HG02938 (cell line): ENCODE measurements around the gene ZNF143.
"Not testable (repeated sequence)": the region's sequence is repeated elsewhere in the genome, so short reads cannot be mapped to it uniquely, and the experiment has no call there.

Source experiments
- ATAC-seq: cut with Tn5 transposase; IDR thresholded peaks from one replicate; pipeline ENCODE4 v1.9.1; 2021; ENCODE audit warnings: mild to moderate bottlenecking, moderate library complexity; ENCODE audit not compliant: unreplicated experiment

ZNF143 gene

DNA sequence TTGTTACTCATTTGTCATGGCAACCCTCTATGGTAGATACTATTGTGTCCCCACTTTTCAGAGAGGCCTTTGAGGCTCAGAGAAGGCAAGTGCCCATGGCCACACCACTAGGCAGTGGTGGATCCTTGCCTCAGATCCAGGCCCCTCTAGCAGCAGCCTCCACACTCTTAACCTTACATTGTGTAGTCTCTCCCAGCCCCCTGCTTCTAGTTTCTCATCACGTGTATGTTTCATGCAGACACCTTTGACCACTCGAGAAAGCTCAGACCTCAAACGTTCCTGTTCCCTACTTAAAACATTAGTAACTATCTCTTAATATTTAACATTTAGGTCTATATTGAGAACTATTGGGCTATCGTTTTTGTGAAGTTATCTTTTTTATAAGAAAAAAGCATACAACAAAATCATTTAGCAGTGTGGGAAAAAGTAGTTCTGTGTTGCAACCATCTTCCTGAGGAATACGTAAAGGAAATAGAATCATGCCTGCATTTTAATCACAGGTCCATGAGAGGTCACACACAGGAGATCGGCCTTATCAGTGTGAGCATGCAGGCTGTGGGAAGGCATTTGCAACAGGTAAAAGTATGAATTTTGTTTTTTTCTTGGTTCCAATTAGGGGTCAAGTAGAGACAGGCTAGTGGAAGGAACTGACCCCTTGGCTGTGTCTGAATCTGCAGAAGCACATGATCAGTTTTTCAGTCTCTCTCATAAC is 35.1 kb downstream of the ZNF143 start:
- ATAC-seq, result no peak

DNA sequence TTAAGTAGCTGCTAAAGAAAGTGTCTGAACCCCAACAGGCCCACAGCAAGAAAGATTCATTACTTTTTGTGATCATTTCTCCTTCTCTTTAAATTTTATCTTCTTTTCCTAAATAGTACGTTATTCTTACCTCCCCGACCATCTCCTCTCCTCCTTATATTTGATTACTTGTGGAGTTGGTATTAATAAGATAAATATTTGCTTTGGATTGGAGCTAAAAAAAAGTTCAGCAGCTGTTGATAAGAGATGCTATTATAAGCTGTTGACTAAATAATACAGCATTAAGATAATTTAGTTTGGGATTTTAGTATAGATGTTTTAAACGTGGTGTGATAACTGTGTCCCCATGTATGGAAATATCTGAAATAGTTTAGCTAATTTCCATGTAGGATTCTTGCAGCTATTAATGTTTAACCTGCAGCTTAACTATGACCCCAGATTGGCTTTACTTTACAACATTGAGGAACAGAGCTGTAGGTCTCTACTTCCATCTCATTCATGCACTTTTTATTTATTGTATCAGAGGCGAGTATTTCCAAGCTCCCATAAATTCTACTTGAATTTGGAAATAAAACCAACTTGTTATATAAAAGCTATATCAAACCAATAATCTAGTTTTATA is 37.8 kb downstream of the ZNF143 start:
- no peak for ATAC-seq

DNA sequence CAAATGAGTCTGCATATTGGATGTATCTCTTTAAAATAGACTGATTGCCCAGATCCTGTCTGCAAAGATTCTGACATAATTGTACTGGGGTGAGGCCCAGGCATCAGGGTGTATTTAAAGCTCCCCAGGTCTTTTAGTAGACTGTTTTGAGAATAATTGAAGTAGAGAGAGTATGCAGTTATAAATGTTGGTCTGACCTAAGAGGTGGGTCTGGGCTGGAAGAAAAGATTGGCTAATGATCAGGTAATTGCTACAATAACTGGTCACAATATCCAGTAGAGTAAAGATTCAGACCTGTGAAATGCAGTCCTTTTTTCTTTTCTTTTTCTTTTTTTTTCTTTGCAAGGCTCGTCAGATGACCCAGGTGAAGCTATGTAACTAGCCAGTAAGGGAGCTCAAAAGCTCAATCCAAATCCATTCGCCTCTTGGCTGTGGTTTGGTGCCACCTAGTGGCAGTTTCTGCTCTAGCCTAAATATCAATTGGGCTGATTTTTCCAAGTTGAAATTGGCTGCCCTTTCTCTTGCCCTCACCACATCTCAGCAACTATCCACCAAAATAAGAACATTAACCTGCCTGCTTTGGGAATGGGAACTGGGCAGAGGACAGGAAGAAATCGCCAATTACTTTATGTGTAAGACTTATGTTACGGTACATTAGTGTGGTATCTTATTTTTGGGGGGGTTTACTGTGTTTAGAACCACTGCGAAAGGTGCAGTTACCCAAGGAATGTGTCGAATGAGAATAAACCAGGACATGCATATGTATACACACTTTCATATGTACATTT is 45.9 kb downstream of the ZNF143 start:
- no peak for ATAC-seq

DNA sequence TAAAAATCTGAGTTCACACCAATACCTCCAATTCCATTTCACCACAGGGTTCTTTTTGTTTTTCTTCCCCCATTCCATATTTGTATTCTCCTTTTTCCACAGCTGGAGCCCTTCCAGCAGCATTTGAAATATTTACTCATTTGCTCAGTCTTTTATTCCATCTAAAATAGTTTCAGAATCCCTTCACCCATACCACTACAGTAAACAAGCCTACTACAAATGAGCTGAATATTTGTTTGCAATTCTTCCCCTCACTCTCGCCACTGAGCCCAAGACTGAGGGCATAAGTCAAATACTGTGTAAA is 46.4 kb downstream of the ZNF143 start:
- no peak for ATAC-seq

DNA sequence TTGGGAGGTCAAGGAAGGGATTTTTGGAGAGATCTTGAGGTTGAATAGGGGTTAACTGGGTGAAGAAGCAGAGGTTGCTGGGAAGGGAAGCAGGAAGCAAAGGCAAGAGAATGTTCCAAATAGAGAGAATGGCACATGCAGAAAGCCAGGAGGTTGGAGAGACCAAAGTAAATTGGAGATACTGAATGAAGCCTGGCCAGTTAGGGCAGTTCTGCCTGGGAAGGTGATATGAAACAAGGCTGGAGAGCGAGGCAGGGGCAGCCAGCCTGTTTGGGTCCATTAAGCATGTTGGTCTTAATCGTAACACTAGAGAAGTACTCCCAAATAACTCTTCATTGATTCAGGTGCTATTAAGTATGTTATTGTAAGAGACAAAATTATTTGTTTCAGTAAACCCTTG is 48.2 kb downstream of the ZNF143 start:
- no peak for ATAC-seq

DNA sequence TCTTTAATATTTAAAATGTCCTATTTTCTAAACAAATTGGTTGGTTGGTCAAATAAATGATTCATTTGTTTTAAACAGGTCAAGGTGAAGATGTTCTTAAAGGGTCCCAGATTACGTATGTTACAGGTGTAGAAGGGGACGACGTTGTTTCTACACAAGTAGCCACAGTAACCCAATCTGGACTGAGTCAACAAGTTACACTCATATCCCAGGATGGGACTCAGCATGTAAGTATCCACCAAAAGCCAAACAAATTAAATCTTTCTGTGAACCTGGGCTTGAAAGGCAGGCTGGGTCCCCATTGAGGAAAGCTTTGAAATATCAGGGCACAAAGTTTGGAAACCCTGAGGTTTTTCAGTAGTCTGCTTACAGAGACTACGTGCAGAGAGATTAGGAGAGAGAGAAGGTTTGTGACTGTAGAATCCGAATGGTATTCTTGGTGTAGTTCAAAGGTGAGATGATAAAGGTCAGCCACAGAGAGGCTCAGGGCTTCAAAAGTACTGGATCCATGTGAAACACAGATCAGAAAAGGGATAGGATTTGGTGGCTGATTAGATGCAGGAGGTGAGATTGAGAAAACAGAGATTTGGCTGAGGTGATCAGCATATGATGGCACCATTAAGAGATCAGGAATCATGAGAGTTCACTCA is 51.7 kb downstream of the ZNF143 start:
- no peak for ATAC-seq

DNA sequence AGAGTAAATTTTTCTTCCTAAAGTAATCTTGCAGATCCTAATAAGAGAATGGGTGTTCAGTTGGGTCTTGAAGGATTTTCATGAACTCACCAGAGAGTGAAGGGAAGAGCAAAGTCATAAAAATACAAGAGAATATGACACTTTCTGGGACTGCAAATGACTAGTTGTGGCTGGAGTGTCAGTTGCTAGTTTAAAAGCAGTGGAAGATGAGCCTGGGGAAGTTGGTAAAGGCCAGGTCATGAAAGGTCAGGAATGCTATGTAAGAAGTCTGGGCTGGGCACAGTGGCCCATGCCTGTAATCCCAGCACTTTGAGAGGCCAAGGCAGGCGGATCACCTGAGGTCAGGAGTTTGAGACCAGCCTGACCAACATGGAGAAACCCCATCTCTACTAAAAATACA is 53.8 kb downstream of the ZNF143 start:
- ATAC-seq, result not testable (repeated sequence)

DNA sequence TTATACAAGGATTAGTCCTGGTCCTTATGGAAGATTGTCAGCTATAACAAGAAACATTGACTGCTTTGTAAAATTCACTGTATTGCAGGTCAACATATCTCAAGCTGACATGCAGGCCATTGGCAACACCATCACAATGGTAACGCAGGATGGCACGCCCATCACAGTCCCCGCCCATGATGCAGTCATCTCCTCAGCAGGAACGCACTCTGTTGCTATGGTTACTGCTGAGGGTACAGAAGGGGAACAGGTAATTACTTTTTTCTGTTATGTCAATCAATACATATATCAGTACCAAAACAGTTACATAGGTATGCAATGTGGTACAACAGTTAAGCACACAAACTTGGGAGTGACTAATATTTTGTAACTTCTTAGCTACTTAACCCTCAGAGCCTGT is 55.3 kb downstream of the ZNF143 start:
- no peak for ATAC-seq

DNA sequence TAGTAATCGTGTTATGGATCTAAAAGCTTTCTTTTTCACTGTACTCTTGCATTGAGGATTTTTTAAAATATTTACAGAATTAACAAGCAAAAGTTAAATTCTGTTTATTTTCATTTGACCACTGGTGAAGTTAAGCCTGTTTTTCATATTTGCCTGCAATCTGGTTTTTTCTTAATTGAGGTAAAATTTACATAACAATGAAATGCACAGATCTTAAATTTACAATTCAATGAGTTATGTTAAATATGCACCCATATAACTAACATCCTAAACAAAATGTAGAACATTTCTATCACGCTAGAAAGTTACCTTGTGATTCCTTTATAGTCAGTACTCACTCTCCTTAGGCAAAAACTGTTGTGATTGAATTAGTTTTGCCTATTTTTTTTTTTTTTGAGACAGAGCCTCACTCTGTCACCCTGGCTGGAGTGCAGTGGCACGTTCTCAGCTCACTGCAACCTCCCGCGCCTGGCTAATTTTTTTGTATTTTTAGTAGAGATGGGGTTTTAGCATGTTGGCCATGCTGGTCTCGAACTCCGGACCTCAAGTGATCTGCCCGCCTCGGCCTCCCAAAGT is 58.1 kb downstream of the ZNF143 start:
- ATAC-seq, result no peak

DNA sequence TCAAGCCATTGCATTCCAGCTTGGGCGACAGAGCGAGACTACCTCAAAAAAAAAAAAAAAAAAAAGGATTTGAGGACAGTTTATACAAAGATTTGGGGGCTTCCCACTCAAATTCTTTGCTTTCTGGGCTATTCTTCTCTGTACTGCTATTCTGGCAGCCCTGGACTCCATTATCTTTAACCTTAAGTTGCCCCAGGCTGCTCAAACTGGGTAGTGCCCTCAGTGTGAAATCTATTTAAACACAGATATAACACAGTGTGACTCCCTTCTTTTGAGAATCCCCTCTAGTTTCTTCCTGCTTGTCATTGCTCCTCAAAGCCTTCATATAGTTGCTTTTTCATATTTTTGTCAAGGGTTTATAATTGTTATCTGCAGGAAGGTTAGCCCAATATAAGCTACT is 63.2 kb downstream of the ZNF143 start:
- ATAC-seq, result no peak

DNA sequence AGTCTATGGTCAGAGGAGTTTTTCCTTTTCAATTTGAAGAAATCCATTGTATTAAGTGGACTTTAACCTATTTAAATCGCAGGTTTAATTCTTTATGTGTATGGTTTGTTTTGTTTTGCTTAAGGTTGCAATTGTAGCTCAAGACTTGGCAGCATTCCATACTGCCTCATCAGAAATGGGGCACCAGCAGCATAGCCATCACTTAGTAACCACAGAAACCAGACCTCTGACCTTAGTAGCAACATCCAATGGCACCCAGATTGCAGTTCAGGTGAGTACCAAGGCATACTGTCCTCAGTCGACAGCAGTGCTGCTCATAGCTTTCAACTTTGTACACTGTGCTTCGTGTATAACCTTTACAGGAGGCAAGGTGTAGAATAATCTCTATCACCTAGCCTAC is 64.3 kb downstream of the ZNF143 start:
- no peak for ATAC-seq

DNA sequence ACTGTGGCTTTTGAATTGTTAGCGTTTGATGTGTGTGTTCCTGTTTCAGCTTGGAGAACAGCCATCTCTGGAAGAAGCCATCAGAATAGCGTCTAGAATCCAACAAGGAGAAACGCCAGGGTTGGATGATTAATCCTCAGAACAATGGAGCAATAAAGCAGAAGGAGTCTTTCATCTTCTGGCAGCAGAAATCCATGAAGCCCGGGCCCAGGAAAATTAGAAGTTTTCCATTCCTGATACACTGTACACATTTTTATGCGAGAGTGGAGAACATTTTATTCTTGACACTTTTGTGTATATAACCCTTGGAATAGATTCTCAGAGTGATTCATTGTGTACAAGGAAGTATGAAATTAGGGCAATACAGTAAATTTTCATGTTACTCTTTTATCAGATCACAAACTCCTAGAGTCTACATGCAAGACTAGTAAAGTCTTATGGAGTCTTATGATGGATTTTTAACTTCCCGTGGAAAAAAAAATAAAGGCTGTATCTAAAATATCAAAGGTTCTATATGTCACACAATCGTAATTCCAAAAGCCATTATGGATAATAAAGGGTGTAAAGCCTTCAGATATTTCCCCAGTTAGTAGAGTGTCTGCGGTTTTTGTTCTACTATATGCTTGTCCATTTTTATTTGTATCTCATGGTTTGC is 66.8 kb downstream of the ZNF143 start:
- ATAC-seq, result no peak

DNA sequence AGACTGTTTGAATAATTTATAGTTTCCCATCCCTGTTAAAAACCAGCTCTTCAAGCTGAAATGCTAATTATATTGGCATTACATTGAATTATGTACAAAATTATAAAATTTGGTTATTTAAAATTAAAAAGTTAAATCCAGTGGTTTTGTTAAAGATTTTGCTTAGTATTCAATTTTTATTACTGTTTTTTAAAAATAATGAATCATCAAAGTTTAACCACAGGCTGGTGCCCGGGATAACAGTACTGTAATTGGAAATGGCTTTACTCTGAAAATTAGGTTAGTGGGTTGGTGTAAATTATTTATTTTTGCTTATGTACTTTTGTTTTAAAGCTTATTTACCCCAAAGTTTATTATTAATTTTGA is 67.3 kb downstream of the ZNF143 start:
- no peak for ATAC-seq

DNA sequence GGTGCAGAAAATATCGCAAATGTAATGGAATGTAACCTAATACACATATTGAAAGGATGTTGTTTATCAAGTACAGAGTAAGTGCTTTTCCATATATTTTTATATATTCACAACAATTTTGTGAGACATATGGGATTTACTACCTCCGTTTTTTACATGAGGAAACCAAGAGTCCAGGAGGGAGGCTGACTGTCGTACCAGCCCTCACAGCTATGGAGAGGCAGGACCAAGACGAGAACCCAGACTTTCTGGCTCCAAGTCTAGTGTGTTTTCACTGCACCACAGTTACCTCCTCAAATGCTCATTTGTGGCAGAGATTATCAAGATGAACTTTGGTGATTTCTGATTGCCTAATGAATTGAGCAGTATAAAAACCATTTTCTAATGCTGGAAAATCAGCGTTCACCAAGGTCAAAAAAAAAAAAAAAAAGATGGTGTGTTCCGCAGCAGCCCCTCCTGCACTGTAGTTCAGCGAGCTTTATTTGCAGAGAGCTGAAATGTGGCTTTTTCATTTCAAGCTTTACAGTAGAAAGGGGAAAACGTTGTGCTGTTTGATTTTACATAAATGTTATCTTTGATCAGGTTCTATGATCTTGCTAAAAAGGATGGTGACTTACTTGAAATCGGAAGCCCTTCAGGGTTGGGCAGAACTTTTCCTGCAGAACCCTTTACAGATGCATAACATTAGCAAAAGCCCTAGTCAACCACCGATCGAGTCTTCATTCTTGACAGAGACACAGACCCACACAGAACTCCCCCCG is 67.9 kb downstream of the ZNF143 start:
- ATAC-seq, result no peak

DNA sequence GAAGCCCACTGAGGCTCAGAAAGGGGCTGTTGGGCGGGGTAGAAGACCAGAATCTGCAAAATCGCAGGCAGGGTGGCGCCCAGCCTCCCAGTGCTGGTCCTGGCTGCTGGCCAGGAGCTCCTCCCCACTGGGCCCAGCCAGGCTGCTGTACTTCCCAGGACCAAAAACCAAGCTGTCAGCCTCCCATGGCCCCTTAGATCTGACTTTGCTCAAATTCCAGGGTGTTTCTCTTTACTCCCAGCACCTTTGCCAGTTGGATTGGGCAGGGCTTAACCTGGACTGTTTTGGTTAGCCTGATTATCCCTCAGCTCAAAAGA is 68.5 kb downstream of the ZNF143 start:
- ATAC-seq, result no peak

DNA sequence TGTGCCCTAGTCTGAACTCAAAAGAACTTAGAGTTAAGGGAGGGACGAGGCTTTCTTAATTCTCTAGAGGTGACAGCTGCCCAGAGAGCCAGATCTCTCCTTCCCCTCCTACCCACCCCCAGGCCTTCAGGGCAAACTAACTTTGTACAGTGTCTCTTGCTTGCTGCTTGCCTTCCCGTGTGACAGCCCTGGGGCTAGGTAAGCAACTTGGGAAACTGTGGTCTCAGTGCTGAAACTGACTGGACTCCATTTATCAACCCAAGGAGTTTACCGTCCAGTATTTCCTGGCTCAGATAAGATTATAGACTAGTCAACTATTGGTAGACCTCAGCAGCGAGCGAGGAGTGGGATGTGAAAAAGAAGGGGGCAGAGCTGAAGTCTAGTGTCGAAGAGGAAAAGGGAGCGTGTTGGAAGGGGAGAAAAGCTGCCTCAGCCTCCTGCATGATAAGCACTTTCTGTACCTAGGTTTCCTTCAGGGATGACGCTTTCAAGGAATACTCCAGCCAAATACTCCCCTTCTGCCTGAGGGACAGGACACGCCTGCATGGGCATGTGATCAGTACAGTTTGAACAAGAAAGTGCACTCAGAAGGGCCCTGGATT is 69.3 kb downstream of the ZNF143 start:
- no peak for ATAC-seq

DNA sequence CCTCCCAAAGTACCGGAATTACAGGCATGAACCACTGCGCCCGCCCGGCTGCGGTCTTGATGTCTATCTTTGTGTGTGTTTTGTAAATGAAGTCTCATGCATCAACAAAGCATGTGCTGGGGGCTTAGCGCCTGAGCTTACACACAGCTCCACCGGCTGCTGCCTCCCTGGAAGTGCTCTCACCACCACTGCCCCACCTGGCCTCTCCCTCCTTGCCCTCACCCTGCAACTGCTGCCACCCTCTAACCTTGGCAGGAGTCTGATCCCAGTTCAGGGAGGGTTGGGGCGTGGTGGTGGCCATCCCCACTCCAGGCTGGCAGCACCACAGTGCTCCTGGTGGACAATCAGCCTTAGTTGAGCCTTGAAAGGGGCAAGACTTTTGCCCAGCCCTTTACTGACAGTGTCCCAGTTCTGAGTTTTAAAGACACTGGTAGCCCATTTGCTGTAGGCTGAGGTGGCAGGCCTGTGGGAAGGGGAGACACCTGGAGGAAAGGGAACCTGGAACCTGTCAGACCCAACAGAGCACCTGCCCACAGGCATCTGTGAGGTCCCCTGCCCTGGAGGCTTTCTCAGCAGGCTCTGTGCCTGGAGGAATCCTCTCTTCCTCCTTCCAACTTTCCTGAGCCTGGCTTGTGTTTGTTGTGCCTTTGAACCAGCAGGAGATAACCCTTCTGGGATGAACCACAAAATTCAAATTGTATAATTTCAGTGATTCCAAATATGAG is 70.3 kb downstream of the ZNF143 start:
- ATAC-seq, result no peak

DNA sequence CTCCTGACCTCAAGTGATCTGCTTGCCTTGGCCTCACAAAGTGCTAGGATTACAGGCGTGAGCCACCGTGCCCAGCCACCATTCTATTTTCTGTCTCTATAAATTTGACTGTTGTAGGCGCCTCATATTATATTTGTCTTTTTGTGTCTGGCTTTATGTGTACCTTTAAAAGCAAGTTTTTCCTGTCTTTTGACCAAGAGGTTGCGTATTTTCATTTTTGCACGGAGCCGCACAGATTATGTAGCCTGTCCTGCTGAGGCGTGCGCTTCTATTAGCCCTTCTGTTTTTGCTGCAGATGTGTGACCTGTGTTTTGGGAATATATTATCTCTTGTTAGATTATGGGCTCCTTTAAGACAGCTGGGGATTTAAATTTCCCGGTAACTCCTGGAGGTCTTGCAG is 72.2 kb downstream of the ZNF143 start:
- ATAC-seq, result no peak

DNA sequence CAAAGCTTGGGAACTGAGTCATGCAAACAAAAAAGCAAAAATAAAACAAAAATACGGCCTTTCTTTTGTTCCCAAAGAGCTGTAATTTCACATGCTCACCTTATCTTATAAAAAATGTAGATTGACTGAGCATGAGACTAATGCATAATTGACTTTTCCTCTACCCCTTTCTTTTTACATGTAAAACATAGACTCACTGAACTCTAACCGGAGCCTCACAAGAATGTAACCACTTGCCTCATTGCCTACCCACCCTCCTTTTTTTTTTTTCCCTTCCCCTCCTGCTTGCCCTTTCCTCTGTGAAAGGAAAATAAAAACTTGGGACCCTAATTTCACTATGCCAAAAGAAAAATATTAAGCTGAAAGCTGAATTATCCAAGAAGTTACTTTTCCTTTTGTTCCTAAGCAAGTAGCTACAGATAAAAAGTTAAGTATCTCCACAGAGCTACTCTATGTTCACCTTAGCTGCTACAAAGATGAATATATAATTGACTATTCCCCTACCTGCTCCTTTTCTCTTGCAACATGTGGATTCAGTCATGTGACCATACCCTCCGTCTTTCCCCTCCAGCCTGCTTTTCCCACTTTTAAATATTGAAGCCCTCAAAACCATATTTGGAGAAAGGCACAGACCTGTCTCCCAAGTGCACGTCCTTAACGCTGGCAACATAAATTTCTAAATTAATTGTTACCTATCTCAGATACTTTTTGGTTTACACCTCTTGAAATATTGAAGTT is 73.1 kb downstream of the ZNF143 start:
- no peak for ATAC-seq
